Omental fat pad (tissue), 4 donors: ENCODE data around the gene ART3. TPM values are rescaled to one million over a fixed set of nuclear protein-coding genes. Genes with fewer than 3 reads are reported as not detected.

Experiments used
- ATAC-seq: fragments of 150-250 bp; one replicate; pipeline ENCODE4 v1.9.1; 2016; ENCODE audit warnings: mild to moderate bottlenecking, moderate library complexity; ENCODE audit not compliant: low FRiP score
- DNase-seq: peaks from one replicate; pipeline ENCODE4 v3.0.0-alpha.2; 2019; ENCODE audit warnings: low spot score
- CTCF ChIP-seq, 3 donors: fragments of 450-650 bp; IDR thresholded peaks; one replicate each; pipeline ENCODE4 v1.5.1; 2016 to 2017; ENCODE audit warnings: antibody characterized with exemption in 3 of 3, mild to moderate bottlenecking in 3 of 3, moderate library complexity in 2 of 3
- total RNA-seq, 4 donors: library from RNA; depleted of rRNA; stranded (reverse); fragments of >200 nt; gene quantifications; one replicate each; pipeline ENCODE4 v1.1.0, GENCODE V29; 2016

The ART3 gene
- total RNA-seq, 4 donors from 2014 or later, result 1.7 TPM; not detected in 3

GRCh38 chr4:76148142-76148865 lies 73.8 kb downstream of the ART3 start, which contains the start of gene NUP54:
Gene NUP54 (minus strand): TSS chr4:76148397. CDS start chr4:76148374, 23 bp downstream.
- ATAC-seq, result peak; percentile 99
- TF ChIP-seq CTCF (IDR thresholded peaks at IDR 0.05), result no peak
- DNase-seq, result peak; percentile 88

GRCh38 chr4:76153356-76153755 lies 78.8 kb downstream of the ART3 start:
- no peak for ATAC-seq

GRCh38 chr4:76155979-76156378 lies 81.5 kb downstream of the ART3 start:
- ATAC-seq (no peak), DNase-seq (no peak)
- no peak for TF ChIP-seq CTCF (IDR thresholded peaks at IDR 0.05)

More at GRCh38 chr4:76153356-76153755, 78.8 kb downstream of the ART3 start:
- no peak for DNase-seq
- TF ChIP-seq CTCF (IDR thresholded peaks at IDR 0.05), result no peak

- no peak for ATAC-seq
- TF ChIP-seq CTCF (IDR thresholded peaks at IDR 0.05), result no peak
Observed at GRCh38 chr4:76156635-76157034, 82.1 kb downstream of the ART3 start.

GRCh38 chr4:76160355-76160754 lies 85.8 kb downstream of the ART3 start:
- DNase-seq (no peak), ATAC-seq (no peak)
- TF ChIP-seq CTCF (IDR thresholded peaks at IDR 0.05), result no peak

More at GRCh38 chr4:76156635-76157034, 82.1 kb downstream of the ART3 start:
- no peak for DNase-seq

Other genes with a start within 250 kb of the ART3 start
- gene PPEF2, start 172.3 kb upstream of the ART3 start, total RNA-seq, result not detected
- gene NAAA, start 133.7 kb upstream of the ART3 start, total RNA-seq, result 100 to 1,000 TPM in 1 of 4 donors, 10 to 100 TPM in 3; 42.7 to 135 (median 61.2) TPM
- 10 to 100 TPM; 31.8 to 50.2 (median 35.8) TPM for gene SDAD1, start 83.8 kb upstream of the ART3 start, total RNA-seq
- gene CXCL9, start 67.2 kb upstream of the ART3 start, total RNA-seq, result 1 to 10 TPM in 2 of 4 donors, under 1 TPM in 1, not detected in 1; 0.74 to 5.2 (median 1.8) TPM
- gene CXCL10, start 51.2 kb upstream of the ART3 start, total RNA-seq, result 1 to 10 TPM in 2 of 4 donors, under 1 TPM in 1, not detected in 1; 0.46 to 3.5 (median 1.7) TPM
- 1 to 10 TPM in 2 of 4 donors, not detected in 2; 1.3 to 1.6 TPM for gene CXCL11, start 38.6 kb upstream of the ART3 start, total RNA-seq
- 10 to 100 TPM; 36.0 to 50.1 (median 39.3) TPM for gene NUP54, start 73.7 kb downstream of the ART3 start, total RNA-seq
- gene SCARB2, start 139.1 kb downstream of the ART3 start, total RNA-seq, result 100 to 1,000 TPM; 106 to 174 (median 172) TPM
- 1 to 10 TPM; 1.7 to 7.8 (median 3.1) TPM for gene FAM47E, start 177.0 kb downstream of the ART3 start, total RNA-seq
- gene STBD1, start 232.0 kb downstream of the ART3 start, total RNA-seq, result 10 to 100 TPM; 12.8 to 49.3 (median 24.9) TPM